HUES64 (cell line): Measurements from ENCODE around the gene DDHD1.
"Not testable (repeated sequence)": the region's sequence is repeated elsewhere in the genome, so short reads cannot be mapped to it uniquely, and the experiment has no call there.

Experiments
- H3K27ac ChIP-seq: 2 replicates; pipeline ENCODE4 v1.7.0; 2013; ENCODE audit warnings: low read depth, low read length, inconsistent platforms
- H3K27me3 ChIP-seq: 2 replicates; pipeline ENCODE4 v1.6.1; 2013; ENCODE audit warnings: mild to moderate bottlenecking, low read length; ENCODE audit not compliant: insufficient read depth
- H3K36me3 ChIP-seq: 2 replicates; pipeline ENCODE4 v1.6.1; 2013; ENCODE audit warnings: mild to moderate bottlenecking, low read length; ENCODE audit not compliant: insufficient read depth
- H3K4me1 ChIP-seq: 2 replicates; pipeline ENCODE4 v1.6.1; 2013; ENCODE audit warnings: mild to moderate bottlenecking, low read length, moderate library complexity; ENCODE audit not compliant: insufficient read depth
- H3K4me3 ChIP-seq: 2 replicates; pipeline ENCODE4 v1.5.1; 2013; ENCODE audit warnings: mild to moderate bottlenecking, low read length, moderate library complexity
- H3K9ac ChIP-seq: 2 replicates; pipeline ENCODE4 v1.6.1; 2013; ENCODE audit warnings: mild to moderate bottlenecking, low read depth, low read length
- H3K9me3 ChIP-seq: 2 replicates; pipeline ENCODE4 v1.6.1; 2013; ENCODE audit warnings: low read depth, low read length; ENCODE audit not compliant: insufficient read depth
- WGBS: fragments of 150-250, 120-280 bp; methylation state at CpG from one replicate; pipeline ENCODE4 v1.1.7; 2013; ENCODE audit warnings: missing lambda C conversion rate; 5-methylcytosine and 5-hydroxymethylcytosine counted together

The DDHD1 gene

DNA sequence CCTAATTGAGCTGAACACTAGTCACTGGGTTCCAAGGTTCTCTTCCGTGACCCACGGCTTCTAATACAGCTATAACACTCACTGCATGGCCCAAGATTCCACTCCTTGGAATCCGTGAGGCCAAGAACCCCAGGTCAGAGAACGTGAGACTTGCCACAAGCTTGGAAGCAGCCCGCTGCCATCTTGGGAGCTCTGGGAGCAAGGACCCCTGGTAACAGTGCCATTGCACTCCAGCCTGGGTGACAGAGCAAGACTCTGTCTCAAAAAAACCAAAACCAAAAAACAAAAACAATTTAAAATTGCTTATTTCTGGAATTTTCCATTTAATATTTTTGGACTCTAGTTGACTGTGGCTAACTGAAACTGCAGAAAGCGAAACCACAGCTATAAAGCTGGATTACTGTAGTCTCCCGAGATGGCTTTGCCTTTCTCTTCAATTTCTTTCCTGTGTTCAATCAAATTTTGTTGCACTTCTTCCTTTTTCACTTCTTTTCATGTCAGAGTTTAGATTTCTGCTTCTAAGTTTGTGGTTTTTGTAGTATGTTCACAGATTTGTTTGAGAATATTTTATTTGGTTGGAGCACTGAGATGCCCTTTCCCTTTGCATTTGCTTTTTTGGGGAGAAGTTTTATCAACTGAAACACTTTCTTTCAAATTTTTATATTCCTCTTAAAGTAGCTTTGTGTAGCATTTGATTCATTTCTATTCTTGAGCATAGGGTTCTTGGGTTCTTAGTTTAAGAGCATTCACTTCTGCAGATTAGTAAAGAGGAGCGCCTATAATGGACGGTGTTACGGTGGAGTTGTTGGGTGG lies 44.6 kb downstream of the DDHD1 start:
- H3K9ac ChIP-seq: no peak overlapping the region; the same call in 1 of the 2 replicates
- H3K4me3 ChIP-seq: no peak overlapping the region
- no peaks in the 10 kb centered on the region for H3K27me3 ChIP-seq
- 97% methylated on average over 9 of the region's 10 CpGs for WGBS
- H3K36me3 ChIP-seq: peaks cover 1% of the 10 kb centered on the region; the same call in 1 of the 2 replicates
- H3K9me3 ChIP-seq: 0 out of 2 replicates have a peak, but pooled peaks cover 4% of the 10 kb centered on the region
- peaks cover 16% of the 10 kb centered on the region for H3K4me1 ChIP-seq
- no peak overlapping the region for H3K27ac ChIP-seq

DNA sequence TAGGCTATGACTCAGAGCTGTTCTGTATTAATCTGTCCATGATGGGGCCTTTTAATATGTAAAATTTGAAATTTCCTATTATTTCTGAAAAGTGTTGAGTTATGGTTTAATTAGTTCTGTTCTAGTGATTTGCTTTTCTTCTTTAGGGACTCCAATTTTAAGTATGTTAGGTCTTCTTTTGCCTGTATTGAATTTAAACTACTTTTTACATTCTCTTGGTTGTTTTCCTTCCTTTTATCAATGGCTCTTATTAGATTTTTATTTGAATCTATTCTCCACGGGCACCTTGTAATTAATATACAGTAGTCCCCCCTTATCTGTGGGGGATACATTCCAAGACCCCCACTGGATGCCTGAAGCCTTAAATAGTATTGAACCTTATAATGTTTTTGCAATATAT lies 46.4 kb downstream of the DDHD1 start:
- peaks cover 8% of the 10 kb centered on the region; the same call in 1 of the 2 replicates for H3K36me3 ChIP-seq
- H3K4me3 ChIP-seq: no peak overlapping the region
- no peak overlapping the region for H3K27ac ChIP-seq
- no peak overlapping the region for H3K9ac ChIP-seq
- H3K4me1 ChIP-seq: peaks cover 16% of the 10 kb centered on the region
- no CpG with 5 or more reads among the region's 1 CpG for WGBS
- H3K27me3 ChIP-seq: no peaks in the 10 kb centered on the region
- H3K9me3 ChIP-seq: 0 out of 2 replicates have a peak, but pooled peaks cover 4% of the 10 kb centered on the region

DNA sequence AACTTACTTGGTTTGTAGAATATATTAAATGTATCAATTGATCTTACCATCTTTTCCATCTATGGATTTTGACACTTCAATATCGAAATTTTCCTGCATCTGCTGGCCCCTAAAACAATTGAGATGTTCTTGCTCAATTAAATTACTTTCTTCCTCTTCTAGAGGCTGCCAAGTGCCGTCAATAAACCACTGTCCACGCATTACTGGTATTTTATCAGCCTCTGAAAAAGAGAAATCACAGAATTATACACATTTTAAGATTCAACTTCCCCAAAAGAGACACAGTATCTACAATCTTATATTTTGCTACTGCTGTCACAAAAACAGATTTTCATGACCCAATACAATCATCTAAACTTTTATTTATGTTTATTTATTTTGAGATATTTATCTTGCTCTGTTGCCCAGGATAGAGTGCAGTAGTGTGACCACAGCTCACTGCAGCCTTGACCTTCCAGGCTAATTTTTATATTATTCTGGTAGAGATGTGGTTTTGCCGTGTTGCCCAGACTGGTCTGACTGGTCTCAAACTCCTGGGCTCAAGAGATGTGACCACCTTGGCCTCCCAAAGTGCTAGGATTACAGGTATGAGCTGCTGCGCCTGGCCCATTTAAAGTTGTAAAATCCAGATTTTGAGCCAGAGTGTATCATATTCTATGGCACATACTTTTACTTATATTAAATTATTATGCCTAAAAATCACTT lies 49.3 kb downstream of the DDHD1 start:
- Histone ChIP-seq H3K9ac (no peak overlapping the region), H3K27me3 (no peaks in the 10 kb centered on the region), H3K9me3 (0 out of 2 replicates have a peak, but pooled peaks cover 4% of the 10 kb centered on the region), H3K4me1 (peaks cover 3% of the 10 kb centered on the region; the same call in 1 of the 2 replicates), H3K27ac (no peak overlapping the region), H3K4me3 (no peak overlapping the region), H3K36me3 (peaks cover 18% of the 10 kb centered on the region; the same call in 1 of the 2 replicates)
- WGBS: 92% methylated on average over 5 of the region's 5 CpGs

DNA sequence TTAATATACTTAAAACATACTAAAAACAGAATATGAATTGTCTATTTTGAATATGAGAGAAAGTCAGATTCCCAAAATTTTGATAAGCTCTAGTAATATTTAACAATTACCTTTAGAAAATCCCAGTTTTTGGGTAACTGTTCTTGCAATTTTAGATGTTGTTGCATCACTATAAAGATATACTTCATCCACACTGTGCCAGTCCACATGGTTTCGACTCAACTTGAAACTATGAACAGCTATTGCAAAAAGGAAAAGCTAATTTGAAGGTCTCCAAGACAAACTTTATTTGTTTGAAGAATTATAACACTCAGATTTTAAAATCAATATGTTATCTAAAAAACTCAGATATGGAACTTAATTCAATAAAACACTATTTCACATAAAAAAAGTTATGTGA lies 59.9 kb downstream of the DDHD1 start:
- Histone ChIP-seq H3K36me3 (peaks cover 11% of the 10 kb centered on the region), H3K27me3 (no peaks in the 10 kb centered on the region)
- WGBS: 100% methylated on average over 1 of the region's 1 CpG

GRCh38 chr14:53090853-53091252 lies 62.3 kb downstream of the DDHD1 start:
- no peaks in the 10 kb centered on the region for H3K27me3 ChIP-seq
- no peaks in the 10 kb centered on the region for H3K4me1 ChIP-seq
- H3K36me3 ChIP-seq: peaks cover 11% of the 10 kb centered on the region
- H3K4me3 ChIP-seq: no peak overlapping the region
- WGBS: no CpG with 5 or more reads among the region's 2 CpGs
- H3K9me3 ChIP-seq: no peaks in the 10 kb centered on the region
- no peak overlapping the region for H3K9ac ChIP-seq
- H3K27ac ChIP-seq: no peak overlapping the region

More for the DNA sequence above, 59.9 kb downstream of the DDHD1 start:
- no peaks in the 10 kb centered on the region for H3K9me3 ChIP-seq
- H3K27ac ChIP-seq: no peak overlapping the region
- no peak overlapping the region for H3K9ac ChIP-seq
- H3K4me1 ChIP-seq: no peaks in the 10 kb centered on the region
- H3K4me3 ChIP-seq: no peak overlapping the region

- H3K9me3 ChIP-seq, H3K27me3 ChIP-seq, H3K9ac ChIP-seq, H3K36me3 ChIP-seq, H3K27ac ChIP-seq, H3K4me1 ChIP-seq, H3K4me3 ChIP-seq: not testable (repeated sequence)
- 90% methylated on average over 7 of the region's 7 CpGs for WGBS
Observed at GRCh38 chr14:53084954-53085353, 68.2 kb downstream of the DDHD1 start.

DNA sequence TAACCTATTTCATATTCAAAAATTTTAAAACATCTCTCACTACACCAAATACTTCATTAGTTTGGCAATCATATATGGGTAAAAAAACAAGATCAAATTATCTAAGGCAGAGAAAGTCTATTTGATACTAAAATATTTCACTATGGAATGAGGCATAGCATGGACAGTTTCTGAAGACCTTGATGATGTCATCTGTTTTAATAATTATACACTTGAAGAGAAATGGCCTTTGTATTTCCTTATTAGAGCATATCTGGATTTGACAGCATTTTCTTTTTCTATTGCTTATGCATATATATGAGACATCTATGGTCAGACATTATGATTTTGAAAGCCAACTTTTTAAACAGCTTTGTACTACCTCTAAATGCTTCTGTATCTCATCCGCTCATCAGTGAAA lies 88.6 kb downstream of the DDHD1 start:
- WGBS: 100% methylated on average over 1 of the region's 1 CpG

DNA sequence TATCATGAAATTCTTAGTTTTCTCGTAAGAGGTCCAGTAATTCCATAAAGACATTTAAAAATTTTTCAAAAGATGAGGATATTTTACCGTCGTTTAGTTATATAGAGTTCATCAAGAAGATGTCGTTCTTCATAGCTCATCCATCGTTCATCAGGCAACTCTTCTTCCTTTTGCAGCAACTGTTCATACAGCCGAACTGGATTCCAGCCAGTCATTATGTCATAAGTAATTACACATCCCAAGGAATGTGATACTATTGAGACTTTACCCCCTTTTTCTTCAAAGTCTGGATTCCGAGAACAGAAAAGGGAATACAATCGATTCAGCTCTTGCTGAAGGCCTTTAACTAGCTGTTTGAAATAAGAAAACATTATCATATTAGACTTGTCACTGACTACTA lies 90.3 kb downstream of the DDHD1 start:
- WGBS: 96% methylated on average over 8 of the region's 8 CpGs
- Histone ChIP-seq H3K4me1 (peaks cover 7% of the 10 kb centered on the region; the same call in 1 of the 2 replicates), H3K27me3 (no peaks in the 10 kb centered on the region), H3K9ac (no peak overlapping the region), H3K9me3 (no peaks in the 10 kb centered on the region), H3K36me3 (peaks cover 15% of the 10 kb centered on the region), H3K27ac (no peak overlapping the region), H3K4me3 (no peak overlapping the region)

More for the DNA sequence above, 88.6 kb downstream of the DDHD1 start:
- H3K9me3 ChIP-seq: no peaks in the 10 kb centered on the region
- peaks cover 7% of the 10 kb centered on the region; the same call in 1 of the 2 replicates for H3K4me1 ChIP-seq
- H3K27me3 ChIP-seq: no peaks in the 10 kb centered on the region
- H3K27ac ChIP-seq: no peak overlapping the region
- H3K9ac ChIP-seq: no peak overlapping the region
- no peak overlapping the region for H3K4me3 ChIP-seq
- H3K36me3 ChIP-seq: peaks cover 17% of the 10 kb centered on the region

GRCh38 chr14:53060046-53060445 lies 93.1 kb downstream of the DDHD1 start:
- Histone ChIP-seq H3K9ac (no peak overlapping the region), H3K4me3 (no peak overlapping the region), H3K4me1 (peaks cover 7% of the 10 kb centered on the region; the same call in 1 of the 2 replicates), H3K27me3 (no peaks in the 10 kb centered on the region), H3K27ac (no peak overlapping the region), H3K9me3 (no peaks in the 10 kb centered on the region), H3K36me3 (peaks cover 15% of the 10 kb centered on the region)
- no CpG with 5 or more reads among the region's 1 CpG for WGBS

- Histone ChIP-seq H3K27ac (no peak overlapping the region), H3K4me1 (no peaks in the 10 kb centered on the region), H3K4me3 (no peak overlapping the region), H3K9ac (no peak overlapping the region), H3K36me3 (peaks cover 16% of the 10 kb centered on the region; the same call in 1 of the 2 replicates), H3K27me3 (no peaks in the 10 kb centered on the region), H3K9me3 (no peaks in the 10 kb centered on the region)
- 73% methylated on average over 1 of the region's 1 CpG for WGBS
Observed at GRCh38 chr14:53055003-53055402, 98.1 kb downstream of the DDHD1 start.

GRCh38 chr14:53054457-53054856 lies 98.7 kb downstream of the DDHD1 start:
- Histone ChIP-seq H3K27me3 (no peaks in the 10 kb centered on the region), H3K9ac (no peak overlapping the region), H3K36me3 (peaks cover 15% of the 10 kb centered on the region; the same call in 1 of the 2 replicates), H3K4me3 (no peak overlapping the region), H3K9me3 (no peaks in the 10 kb centered on the region), H3K27ac (no peak overlapping the region), H3K4me1 (no peaks in the 10 kb centered on the region)
- WGBS: 83% methylated on average over 2 of the region's 2 CpGs
